ENCODE measurements around the gene CRB2.

CRB2 gene

DNA sequence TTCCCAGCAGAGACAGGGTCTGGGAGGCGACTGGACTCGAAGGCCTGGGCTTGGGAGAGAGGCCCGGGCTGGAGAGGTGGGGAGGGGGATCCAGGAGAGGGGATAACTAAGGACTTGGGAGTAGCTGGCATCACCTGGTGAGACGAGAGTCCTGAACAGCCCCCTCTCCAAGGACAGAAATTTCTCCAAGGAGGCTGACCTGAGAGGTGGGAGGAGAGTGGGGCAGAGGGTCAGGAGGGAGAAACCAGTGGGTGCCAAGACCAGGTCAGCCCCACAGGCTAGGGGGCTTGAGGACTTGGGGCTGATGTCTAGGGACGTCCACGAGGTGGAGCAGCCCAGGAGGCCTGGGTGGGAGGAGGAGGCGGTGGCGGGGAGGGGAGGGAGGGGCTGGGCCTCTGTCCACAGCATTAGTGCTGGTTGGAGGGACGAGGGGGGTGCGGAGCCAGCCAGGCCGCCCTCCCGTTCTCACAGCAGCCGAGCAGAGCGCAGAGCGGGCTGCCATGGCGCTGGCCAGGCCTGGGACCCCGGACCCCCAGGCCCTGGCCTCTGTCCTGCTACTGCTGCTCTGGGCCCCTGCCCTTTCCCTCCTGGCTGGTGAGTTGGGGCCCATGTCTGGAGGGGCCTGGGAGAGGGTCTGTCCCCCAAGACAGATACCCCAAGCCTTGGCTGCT is at the start of gene CRB2:
CRB2 (plus strand) TSS at position 437 of the 671 bp plus-strand sequence; CDS start at position 501, 64 bp downstream.
- no peak for DNase-seq (ENCODE audit: low read depth in 2 of 3, low spot score in 1 of 3)

DNA sequence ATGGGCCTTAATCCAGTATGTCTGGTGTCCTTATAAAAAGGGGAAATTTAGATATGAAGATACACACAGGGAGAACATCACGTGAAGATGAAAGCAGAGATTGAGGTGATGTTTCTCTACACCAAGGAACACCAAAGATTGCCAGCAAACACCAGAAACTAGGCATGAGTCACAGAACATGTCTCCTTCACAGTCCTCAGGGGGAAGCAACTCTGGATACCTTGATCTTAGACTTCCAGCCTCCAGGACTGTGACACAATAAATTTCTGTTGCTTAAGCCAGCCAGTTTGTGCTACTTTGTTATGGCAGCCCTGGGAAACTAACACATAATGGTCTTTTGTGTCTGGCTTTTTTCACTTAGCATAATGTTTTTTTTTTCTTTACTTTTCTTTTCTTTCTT is 46.4 kb upstream of the CRB2 start:
- DNase-seq (ENCODE audit: low read depth in 2 of 3, low spot score in 1 of 3), result no peak

DNA sequence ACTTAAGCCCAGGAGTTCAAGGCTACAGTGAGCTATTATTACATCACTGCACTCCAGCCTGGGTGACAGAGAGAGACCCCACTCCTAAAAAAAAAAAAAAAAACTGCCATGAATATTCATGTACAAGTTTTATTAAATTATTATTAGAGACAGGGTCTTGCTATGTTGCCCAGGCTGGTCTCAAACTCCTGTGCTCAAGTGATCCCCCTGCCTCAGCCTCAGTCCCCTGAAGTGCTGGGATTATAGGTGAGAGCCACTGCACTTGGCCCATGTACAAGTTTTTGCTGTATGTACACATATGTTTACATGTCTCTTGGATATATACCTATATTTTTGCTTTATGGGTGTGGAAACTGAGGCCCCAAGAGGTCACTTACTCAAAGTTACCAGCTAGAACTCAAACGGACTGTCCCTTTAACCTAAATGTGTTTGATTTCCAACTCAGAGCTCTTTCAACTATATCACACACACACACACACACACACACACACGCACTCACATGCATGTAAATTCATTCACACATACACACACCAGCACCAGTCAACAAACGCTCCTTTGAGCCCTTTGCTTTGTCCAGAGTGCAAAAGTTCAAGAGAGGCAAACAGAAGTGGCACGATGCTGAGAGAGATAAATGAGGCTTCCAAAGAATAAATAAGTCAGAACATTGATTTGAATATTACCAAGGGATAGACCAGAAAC is 45.3 kb upstream of the CRB2 start:
- DNase-seq (ENCODE audit: low read depth in 2 of 3, low spot score in 1 of 3), result no peak

DNA sequence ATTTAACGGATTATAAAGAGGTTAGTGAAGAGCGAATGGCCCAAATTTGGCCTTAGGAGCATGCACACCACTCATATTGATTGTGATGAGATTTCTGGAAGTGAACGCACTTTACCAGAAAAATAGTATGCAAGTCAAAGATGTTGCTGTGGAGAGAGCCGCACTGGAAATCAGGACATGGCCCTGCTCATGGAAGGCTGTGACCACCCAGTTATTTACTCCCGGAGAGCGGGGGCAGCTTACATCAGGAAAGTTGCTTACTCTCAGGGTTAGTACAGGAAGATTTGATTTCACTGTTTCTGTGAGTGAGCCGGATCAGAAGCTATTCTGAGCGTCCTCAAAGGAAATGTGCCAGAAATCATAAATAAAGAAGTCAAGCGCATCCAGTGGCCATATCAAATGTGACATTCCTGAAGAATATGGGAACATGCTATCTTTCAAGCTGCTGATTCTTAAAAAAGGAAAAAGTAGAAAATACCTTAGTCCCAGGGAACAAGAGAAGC is 44.7 kb upstream of the CRB2 start:
- DNase-seq (ENCODE audit: low read depth in 2 of 3, low spot score in 1 of 3), result no peak

DNA sequence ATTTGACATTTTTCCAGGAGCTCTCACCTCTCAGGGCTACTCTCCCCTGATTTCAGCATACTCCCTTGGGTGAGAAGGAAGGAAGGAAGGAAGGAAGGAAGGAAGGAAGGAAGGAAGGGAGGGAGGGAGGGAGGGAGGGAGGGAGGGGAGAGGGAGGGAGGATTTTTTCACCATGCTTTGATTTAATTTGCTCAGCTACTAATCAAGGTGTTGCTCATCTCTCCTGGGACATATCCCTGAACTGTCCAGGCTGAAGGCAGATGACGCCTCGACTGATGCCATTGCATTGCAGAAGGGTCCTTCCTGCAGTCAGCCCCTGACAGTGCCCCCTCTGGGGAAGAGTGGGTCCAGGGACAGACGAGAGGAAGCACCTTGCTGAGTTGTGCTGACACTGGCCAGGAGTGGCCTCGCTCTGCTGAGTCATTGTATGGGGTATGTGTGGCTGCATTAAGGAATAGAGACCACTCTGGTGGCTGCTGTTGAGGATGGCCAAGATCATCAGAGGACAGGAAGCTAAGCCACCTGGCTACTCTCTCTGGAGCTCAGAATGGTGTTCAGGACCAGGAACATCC is 43.6 kb upstream of the CRB2 start:
- DNase-seq (ENCODE audit: low read depth in 2 of 3, low spot score in 1 of 3), result no peak

DNA sequence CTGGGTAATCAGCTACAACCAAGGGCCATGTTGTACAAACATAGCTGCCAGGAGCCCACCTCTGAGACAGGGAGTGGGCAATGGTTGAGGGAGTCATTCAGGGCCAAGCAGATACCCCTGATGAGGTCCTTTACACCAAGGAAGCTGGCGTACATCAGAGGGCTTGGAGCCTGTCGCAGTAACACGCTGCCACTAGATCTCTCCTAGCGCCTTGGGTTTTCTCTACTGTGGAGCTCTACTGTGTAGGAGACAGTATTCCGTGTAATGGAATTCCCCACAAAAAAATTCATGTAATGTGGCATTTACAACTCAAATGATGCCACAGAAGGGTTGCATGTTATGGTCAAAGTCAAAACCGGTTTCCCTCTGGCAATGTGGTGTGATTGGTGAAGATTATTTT is 41.4 kb upstream of the CRB2 start:
- DNase-seq (ENCODE audit: low read depth in 2 of 3, low spot score in 1 of 3), result no peak

DNA sequence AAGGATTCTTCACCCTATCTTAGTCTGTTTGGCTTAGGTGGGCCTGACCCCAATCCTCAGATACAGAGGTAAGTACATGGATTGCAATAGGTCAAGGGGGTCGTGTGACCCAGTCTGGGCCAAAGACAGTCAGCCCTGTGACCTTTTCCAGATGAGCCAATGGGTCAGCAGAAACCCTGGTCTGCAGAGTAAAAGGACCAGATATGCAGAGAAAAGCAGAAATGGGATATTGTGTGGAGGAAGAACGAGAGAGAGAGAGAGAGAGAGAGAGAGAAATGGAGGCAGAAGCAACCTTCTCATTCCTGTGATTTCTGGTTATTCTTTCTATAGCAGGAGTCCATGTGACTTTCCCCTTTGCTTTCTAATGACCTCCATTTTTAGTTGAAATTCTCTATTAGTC is 40.4 kb upstream of the CRB2 start:
- DNase-seq (ENCODE audit: low read depth in 2 of 3, low spot score in 1 of 3), result no peak

DNA sequence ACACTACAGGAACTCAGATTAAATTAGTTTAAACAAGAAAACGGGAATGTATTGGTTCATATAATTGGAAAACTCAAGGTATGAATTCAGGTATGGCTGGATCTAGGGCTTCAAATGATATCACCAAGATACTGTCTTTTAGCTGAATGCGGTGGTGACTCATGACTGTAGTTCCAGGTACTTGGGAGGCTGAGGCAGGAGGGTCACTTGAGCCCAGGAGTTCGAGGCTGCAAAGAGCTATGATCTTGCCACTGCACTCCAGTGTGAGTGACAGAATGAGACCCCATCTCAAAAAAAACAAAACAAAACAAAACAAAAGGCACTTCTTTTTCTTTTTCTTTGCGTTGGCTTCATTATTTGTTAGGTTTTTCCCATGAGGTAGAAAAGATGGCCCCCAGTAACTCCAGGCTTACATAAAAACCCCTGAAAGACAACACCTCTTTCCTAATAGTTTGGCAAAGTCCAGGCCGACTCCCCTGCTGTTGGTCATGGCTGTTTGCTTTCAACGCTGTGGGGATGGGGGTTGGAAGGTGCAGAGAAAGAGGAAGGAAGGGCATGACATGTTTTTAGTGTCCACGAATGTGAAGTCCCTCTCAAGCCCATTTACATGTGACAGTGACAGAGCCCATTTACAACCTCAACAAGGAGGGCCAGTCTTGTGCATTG is 39.8 kb upstream of the CRB2 start:
- DNase-seq (ENCODE audit: low read depth in 2 of 3, low spot score in 1 of 3), result no peak

DNA sequence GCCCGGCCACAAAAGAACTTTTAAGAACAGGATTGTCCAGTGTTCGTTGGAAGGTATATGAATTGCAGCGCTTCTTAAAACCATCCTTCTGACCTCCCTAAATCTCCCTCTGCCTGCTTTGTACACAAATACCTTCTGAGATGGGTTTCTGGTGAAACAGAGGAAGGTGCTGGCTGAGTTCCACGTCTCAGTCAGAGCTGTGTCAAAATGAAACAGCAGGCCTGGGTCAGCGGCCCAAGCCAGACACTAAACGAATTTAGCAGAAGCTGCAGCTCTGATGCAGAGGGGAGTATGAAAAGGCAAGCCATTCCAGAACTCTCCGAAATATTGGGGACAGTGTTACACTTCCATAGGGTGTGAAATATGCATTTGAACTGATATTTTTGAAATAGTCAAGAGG is 37.8 kb upstream of the CRB2 start:
- no peak for DNase-seq (ENCODE audit: low read depth in 2 of 3, low spot score in 1 of 3)

DNA sequence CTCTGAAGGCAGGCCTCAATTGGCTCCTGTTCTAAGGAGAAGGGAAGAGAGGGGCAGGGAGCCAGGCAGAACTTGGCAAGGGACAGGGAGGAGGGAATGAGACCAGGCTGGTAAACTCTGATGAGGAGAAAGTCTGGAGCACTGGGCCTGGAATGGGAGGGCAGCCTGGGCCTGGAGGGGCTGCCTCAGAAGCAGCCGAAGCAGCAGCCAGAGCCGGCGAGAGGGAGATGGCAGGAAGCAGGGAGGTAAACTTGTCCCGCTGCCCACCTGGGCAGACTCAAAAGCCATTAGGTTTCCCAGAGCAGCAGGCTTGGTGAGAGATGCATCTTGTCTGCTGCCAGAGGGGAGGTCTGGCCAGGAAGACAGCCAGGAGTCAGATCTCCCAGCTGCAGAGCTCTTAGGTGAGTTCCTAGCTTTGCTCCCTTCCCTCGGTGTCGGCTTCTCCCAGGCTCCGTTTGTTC is 37.0 kb upstream of the CRB2 start:
- DNase-seq (ENCODE audit: low read depth in 2 of 3, low spot score in 1 of 3), result no peak

DNA sequence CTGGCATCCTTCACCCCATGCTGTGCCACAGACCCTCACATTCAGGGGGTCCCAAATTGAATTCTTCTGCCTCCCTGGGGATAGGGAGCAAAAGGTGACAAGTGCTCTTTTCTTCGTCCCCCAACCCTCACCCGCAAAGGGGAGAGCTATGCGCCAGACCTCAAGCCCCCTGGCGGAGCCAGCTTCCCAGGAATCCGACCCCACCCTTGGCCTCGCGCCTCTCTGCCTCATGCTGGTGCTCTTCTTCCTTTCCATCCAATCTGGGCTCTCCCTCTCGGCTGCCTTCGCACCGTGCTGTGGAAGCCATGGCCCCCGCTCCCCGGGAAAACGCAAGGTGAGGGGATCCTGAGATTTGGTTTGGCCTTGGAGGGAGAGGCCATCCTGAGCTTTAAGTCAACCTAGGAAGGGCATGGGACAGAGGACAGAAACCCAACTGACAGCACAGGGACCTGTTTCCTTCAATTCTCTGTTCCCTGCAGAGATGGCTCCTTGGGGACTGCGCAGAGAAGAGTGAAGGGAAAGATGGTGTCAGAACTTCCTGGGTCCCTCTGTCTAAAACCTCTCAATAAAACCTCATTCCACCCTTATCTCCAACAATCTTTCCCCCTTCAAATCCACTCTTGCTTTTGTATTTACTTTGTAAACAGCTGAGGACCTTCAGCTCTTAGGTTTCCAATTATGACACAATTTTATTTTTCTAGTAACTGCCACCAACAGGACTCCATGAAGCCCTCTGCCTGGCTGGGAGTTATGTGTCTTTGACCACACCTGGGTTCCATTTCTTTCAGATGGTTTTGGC is 36.3 kb upstream of the CRB2 start:
- DNase-seq (ENCODE audit: low read depth in 2 of 3, low spot score in 1 of 3), result no peak

DNA sequence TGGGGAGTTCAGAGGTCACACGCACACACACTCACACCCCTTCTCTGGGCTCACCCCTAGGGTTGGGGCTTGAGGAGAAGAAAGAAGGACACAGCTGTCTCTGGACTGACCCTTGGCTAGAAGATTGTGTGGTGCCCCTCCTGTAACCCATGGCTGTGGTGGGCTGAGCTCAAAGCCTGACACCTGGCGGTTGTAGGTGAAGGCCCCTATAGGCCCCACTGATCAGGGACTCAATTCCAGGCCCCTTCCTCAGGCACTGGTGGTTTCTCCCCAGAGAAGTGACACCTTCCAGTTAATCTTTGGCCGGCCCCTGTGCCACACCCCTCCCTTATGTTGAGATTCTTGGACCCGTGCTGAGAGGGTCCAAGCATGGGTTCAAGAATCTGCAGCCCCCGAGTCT is 35.2 kb upstream of the CRB2 start:
- no peak for DNase-seq (ENCODE audit: low read depth in 2 of 3, low spot score in 1 of 3)

DNA sequence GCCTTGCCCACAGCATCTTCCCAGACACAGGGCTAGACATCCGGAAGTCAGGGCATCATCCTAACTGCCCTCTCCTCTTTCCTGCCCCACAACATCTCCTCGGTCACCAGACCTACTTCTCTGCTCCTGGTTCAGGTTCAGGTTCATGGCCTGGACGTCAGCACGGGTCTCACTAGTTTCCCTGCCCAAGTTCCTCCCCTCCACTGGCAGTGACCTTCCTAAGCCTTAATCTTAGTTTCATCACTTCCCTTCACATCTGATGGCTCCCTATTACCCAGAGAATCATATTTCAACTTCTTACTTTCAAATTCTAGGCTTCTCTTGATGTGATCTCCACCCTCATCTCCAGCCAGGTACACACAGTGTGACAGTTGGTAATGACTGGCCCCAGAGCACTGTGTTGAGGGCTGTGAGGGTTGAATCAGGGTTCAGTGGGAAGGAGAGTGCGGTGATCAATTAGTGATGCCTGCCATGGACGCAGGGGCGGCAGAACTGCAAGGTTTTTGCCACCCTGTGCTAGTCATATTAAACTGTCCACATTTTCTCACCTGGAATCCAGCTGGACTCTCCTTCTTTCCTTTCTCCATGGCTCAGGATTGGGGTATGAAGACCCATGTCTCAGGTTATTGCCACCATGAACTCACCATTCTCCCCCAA is 34.3 kb upstream of the CRB2 start:
- DNase-seq (ENCODE audit: low read depth in 2 of 3, low spot score in 1 of 3), result no peak

DNA sequence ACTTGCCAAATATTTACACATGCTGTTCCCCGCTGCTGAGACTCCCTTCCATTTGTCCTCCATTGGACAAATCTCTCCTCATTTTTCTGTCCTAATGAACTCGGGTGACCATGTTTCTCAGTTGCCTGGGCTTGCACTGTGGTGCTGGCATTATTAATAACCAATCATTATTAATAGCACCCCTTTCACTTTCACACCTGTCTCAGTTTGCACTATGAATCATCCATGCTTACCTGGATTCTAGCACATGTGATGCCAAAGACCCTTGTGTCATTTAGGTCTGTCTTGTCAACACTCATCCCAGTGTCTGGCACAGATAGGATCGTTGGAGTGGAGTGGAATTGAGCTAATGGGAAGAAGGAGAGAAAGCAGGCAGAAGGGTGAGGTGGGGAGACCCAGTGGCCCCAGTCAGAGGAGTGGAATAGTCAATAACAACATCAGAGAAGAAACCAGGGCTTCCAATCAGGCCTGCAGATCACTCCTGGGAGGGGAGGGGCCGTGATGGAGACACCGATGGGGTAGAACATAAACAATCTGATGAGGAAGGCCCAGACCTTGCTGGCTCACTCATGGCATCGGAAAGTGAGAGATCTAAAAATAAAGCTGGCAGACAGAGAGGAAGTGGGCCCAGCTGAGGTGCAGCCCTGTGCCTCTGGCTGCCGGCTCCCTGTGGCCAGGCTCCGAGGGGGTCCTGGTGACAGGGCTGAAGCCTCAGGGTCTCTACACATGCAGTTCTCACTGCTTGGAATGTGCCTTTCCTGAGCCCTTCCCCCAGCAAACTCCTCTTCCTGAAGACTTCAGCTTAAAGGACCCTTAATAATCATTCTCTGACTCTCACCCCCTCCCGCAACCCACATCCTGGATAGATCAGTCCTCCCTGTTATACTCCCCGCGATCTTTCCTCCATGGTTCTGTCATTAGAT is 33.5 kb upstream of the CRB2 start:
- peak; percentile 28 to 59 (median 37) for DNase-seq (ENCODE audit: low read depth in 2 of 3, low spot score in 1 of 3)

DNA sequence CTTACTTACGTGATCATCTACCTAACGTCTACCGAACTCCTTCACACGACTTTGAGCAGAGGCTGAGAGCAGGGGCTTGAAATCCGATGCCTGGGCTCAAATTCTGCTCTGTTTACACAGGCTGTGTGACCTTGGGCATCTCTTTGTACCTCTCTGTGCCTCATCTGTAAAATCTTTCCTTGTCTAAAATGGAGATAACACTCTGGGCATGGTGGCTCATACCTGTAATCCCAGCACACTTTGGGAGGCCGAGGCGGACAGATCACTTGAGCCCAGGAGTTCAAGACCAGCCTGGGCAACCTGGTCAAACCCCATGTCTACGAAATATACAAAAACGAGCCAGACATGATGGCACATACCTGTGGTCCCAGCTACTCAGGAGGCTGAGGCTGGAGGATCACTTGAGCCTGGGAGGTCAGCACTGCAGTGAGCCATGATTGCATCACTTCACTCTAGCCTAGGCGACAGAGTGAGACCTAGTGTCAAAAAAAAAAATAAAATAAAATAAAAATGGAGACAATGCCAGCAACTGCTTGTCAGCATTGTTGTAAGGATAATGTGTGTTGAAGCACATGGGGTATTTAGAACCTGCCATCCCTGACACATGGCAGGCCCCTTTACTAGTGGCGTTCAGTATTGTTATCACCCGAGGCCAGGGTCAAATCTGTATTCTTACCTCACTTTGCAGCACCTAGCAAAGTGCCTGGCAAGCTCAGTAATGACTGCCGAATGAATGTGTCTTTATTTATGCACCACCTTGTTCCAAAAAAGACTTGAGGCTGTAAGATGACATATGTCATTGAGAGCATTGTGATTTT is 32.6 kb upstream of the CRB2 start:
- no peak for DNase-seq (ENCODE audit: low read depth in 2 of 3, low spot score in 1 of 3)

DNA sequence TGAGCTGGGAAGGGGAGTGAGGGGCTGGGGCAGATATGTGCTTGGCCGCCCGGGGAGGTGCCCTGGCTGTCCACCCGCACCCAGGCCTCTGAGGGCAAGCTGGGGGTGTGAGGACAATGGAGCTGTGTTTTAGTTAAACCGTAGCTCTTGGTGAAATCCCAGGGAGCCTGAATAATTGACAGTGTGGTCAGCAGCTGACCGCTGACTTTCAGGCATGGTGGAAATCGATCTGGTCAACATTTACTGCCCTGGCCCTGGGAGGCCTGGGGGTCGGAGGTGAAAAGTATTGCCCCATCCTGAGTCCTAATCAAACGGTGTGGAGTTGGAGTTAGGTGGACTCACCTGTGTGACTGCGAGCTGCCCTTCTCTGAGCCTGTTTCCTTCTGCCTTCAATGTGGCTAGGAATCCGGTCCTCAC is 31.2 kb upstream of the CRB2 start:
- no peak for DNase-seq (ENCODE audit: low read depth in 2 of 3, low spot score in 1 of 3)

DNA sequence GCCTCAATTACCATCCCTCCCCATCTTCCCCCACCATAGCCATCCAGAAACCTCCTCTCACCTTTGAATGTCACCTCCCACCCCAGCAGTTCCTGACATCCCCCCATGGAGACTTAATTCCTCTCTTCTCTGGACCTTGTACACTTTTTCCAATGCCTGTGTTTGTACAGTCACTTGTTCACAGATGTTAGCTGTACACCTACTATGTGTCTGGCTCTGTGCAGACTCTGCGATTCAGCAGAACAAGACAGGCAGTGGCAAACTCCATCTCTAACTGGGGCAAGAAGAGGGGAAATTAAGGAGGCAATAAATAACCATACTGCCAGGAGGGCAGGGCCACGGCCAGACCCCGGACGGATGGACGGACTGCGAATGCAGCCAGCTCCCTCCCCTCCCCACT is 29.8 kb upstream of the CRB2 start:
- no peak for DNase-seq (ENCODE audit: low read depth in 2 of 3, low spot score in 1 of 3)

DNA sequence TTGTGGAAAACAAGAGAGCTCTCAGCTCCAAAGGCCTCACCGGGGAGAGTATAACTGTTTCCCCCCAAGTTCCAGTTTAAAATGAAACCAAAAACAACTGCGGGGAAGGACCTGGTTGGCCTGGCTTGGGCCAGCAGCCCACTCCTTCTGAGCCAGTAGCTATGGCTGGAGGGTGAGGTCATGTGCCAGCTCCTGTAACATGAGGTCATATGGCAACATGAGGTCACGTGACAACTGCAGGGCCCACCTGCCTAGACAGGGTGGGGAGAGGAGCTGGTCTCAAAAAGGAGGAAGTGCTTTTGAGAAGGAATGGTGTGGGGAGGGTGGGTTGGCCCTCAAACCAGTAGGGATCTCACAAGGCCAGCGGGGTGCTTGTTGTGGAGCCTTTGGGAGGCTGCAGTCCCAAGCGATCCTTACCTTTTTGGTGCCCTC is 29.3 kb upstream of the CRB2 start:
- no peak for DNase-seq (ENCODE audit: low read depth in 2 of 3, low spot score in 1 of 3)
